Large intestine (tissue), 12 donors: ENCODE results near the gene PCDHGA6. TPM values are rescaled to one million over a fixed set of nuclear protein-coding genes. Genes with fewer than 3 reads are reported as not detected.
"Not testable (repeated sequence)": the region's sequence is repeated elsewhere in the genome, so short reads cannot be mapped to it uniquely, and the experiment has no call there.

Source experiments
- DNase-seq, 2 donors: peaks; one replicate each; pipeline versions ENCODE4 v3.0.0 to v3.0.0-alpha.2; 2013
- H3K27ac ChIP-seq: one replicate; pipeline ENCODE4 v1.5.1; 2013; ENCODE audit warnings: low read length
- H3K27me3 ChIP-seq: 2 replicates; pipeline ENCODE4 v1.6.1; 2013; ENCODE audit warnings: low read length; ENCODE audit not compliant: control insufficient read depth, insufficient read depth
- H3K36me3 ChIP-seq: 2 replicates; pipeline ENCODE4 v1.6.1; 2013; ENCODE audit warnings: low read length; ENCODE audit not compliant: control insufficient read depth, insufficient read depth
- H3K4me1 ChIP-seq: one replicate; pipeline ENCODE4 v1.6.1; 2013; ENCODE audit warnings: low read length; ENCODE audit not compliant: control insufficient read depth, insufficient read depth
- H3K4me3 ChIP-seq: one replicate; pipeline ENCODE4 v1.5.1; 2013; ENCODE audit warnings: low read length
- H3K9me3 ChIP-seq: one replicate; pipeline ENCODE4 v1.6.1; 2013; ENCODE audit warnings: mild to moderate bottlenecking, low read depth, low read length, moderate library complexity; ENCODE audit not compliant: control insufficient read depth
- WGBS: methylation state at CpG from one replicate; pipeline ENCODE4 v1.1.5; 2013; ENCODE audit warnings: low lambda C conversion rate; ENCODE audit not compliant: insufficient coverage; 5-methylcytosine and 5-hydroxymethylcytosine counted together
- long read RNA-seq, 11 donors: transcript quantifications; one replicate each; lab custom pipeline, GENCODE V29; 2026
- polyA plus RNA-seq: library from polyadenylated mRNA; unstranded; fragments of 120-200 nt; gene quantifications from one replicate; pipeline ENCODE4 v1.2.1, GENCODE V29; 2013

PCDHGA6 gene
- polyA plus RNA-seq = 1.9 TPM
- long read RNA-seq, donor 1, full-length matches to known transcripts = 1 of 1 reads
- long read RNA-seq, donor 1, partial matches to known transcripts = 0 of 1 reads
- long read RNA-seq, donor 1, other reads (novel, unspliced or antisense) = 0 of 1 reads
- long read RNA-seq, donor 2, full-length matches to known transcripts = 2 of 2 reads
- long read RNA-seq, donor 2, partial matches to known transcripts = 0 of 2 reads
- long read RNA-seq, donor 2, other reads (novel, unspliced or antisense) = 0 of 2 reads
- long read RNA-seq, donor 3, full-length matches to known transcripts = 1 of 1 reads
- long read RNA-seq, donor 3, partial matches to known transcripts = 0 of 1 reads
- long read RNA-seq, donor 3, other reads (novel, unspliced or antisense) = 0 of 1 reads
- long read RNA-seq, donor 4 = 0 reads
- long read RNA-seq, donor 5, full-length matches to known transcripts = 3 of 3 reads
- long read RNA-seq, donor 5, partial matches to known transcripts = 0 of 3 reads
- long read RNA-seq, donor 5, other reads (novel, unspliced or antisense) = 0 of 3 reads
- long read RNA-seq, donor 6, full-length matches to known transcripts = 2 of 2 reads
- long read RNA-seq, donor 6, partial matches to known transcripts = 0 of 2 reads
- long read RNA-seq, donor 6, other reads (novel, unspliced or antisense) = 0 of 2 reads
- long read RNA-seq, donor 7, full-length matches to known transcripts = 3 of 3 reads
- long read RNA-seq, donor 7, partial matches to known transcripts = 0 of 3 reads
- long read RNA-seq, donor 7, other reads (novel, unspliced or antisense) = 0 of 3 reads
- long read RNA-seq, donor 8, full-length matches to known transcripts = 5 of 5 reads
- long read RNA-seq, donor 8, partial matches to known transcripts = 0 of 5 reads
- long read RNA-seq, donor 8, other reads (novel, unspliced or antisense) = 0 of 5 reads
- long read RNA-seq, donor 9, full-length matches to known transcripts = 2 of 2 reads
- long read RNA-seq, donor 9, partial matches to known transcripts = 0 of 2 reads
- long read RNA-seq, donor 9, other reads (novel, unspliced or antisense) = 0 of 2 reads
- long read RNA-seq, donor 10, full-length matches to known transcripts = 3 of 3 reads
- long read RNA-seq, donor 10, partial matches to known transcripts = 0 of 3 reads
- long read RNA-seq, donor 10, other reads (novel, unspliced or antisense) = 0 of 3 reads
- long read RNA-seq, donor 11 = 0 reads

- Histone ChIP-seq H3K9me3 (peaks cover 34% of the 10 kb centered on the region), H3K4me1 (no peaks in the 10 kb centered on the region), H3K27me3 (peaks cover 45% of the 10 kb centered on the region), H3K36me3 (no peaks in the 10 kb centered on the region), H3K4me3 (peak within 1 kb of the TSS; percentile 13), H3K27ac (no peak within 1 kb of the TSS)
- no CpG with 5 or more reads among the region's 27 CpGs for WGBS
- no peak for DNase-seq
These were observed at the start of gene PCDHGA6 for GRCh38 chr5:141373673-141374317. Gene PCDHGA6 (plus strand): TSS chr5:141373891. CDS start chr5:141374084, 193 bp downstream.

- Histone ChIP-seq H3K27ac (no peak overlapping the region), H3K4me1 (no peaks in the 10 kb centered on the region), H3K4me3 (no peak overlapping the region), H3K36me3 (no peaks in the 10 kb centered on the region), H3K27me3 (peaks cover 10% of the 10 kb centered on the region), H3K9me3 (peaks cover 19% of the 10 kb centered on the region)
- DNase-seq = peak in 1 of 2 donors; percentile 24
- WGBS = 30% methylated on average over 6 of the region's 27 CpGs
These were observed 47.4 kb upstream of the PCDHGA6 start for GRCh38 chr5:141326088-141326854.

- H3K27ac ChIP-seq = no peak overlapping the region
- peaks cover 21% of the 10 kb centered on the region for H3K9me3 ChIP-seq
- no peaks in the 10 kb centered on the region for H3K4me1 ChIP-seq
- no peaks in the 10 kb centered on the region for H3K36me3 ChIP-seq
- DNase-seq = no peak
- H3K4me3 ChIP-seq = no peak overlapping the region
- WGBS = no CpG with 5 or more reads among the region's 8 CpGs
- H3K27me3 ChIP-seq = peaks cover 16% of the 10 kb centered on the region
These were observed 45.5 kb upstream of the PCDHGA6 start for GRCh38 chr5:141328231-141328630.

GRCh38 chr5:141330299-141331080 lies 43.2 kb upstream of the PCDHGA6 start, which contains the start of gene PCDHGA1:
Gene PCDHGA1 (plus strand): TSS chr5:141330514.
- WGBS = 16% methylated on average over 3 of the region's 21 CpGs
- Histone ChIP-seq H3K36me3 (no peaks in the 10 kb centered on the region), H3K4me1 (no peaks in the 10 kb centered on the region), H3K27ac (no peak within 1 kb of the TSS), H3K9me3 (peaks cover 23% of the 10 kb centered on the region), H3K27me3 (peaks cover 23% of the 10 kb centered on the region), H3K4me3 (no peak within 1 kb of the TSS)
- no peak for DNase-seq

- WGBS = no CpG with 5 or more reads among the region's 39 CpGs
- H3K27ac ChIP-seq, DNase-seq, H3K36me3 ChIP-seq, H3K4me3 ChIP-seq, H3K4me1 ChIP-seq: not testable (repeated sequence)
- Histone ChIP-seq H3K27me3 (peaks cover 15% of the 10 kb centered on the region), H3K9me3 (peaks cover 21% of the 10 kb centered on the region)
These were observed 41.1 kb upstream of the PCDHGA6 start for GRCh38 chr5:141332571-141332970.

- H3K4me3 ChIP-seq = peak within 1 kb of the TSS; percentile 10
- no CpG with 5 or more reads among the region's 27 CpGs for WGBS
- DNase-seq = no peak
- peaks cover 20% of the 10 kb centered on the region for H3K9me3 ChIP-seq
- H3K36me3 ChIP-seq = no peaks in the 10 kb centered on the region
- H3K27ac ChIP-seq = no peak within 1 kb of the TSS
- no peaks in the 10 kb centered on the region for H3K4me1 ChIP-seq
- peaks cover 30% of the 10 kb centered on the region for H3K27me3 ChIP-seq
These were observed 35.0 kb upstream of the PCDHGA6 start, which contains the start of gene PCDHGA2 for GRCh38 chr5:141338538-141339306. Gene PCDHGA2 (plus strand): TSS chr5:141338760.

- H3K36me3 ChIP-seq, H3K4me1 ChIP-seq, DNase-seq, H3K27ac ChIP-seq, H3K4me3 ChIP-seq: not testable (repeated sequence)
- Histone ChIP-seq H3K27me3 (peaks cover 34% of the 10 kb centered on the region), H3K9me3 (peaks cover 31% of the 10 kb centered on the region)
- WGBS = no CpG with 5 or more reads among the region's 45 CpGs
These were observed 32.8 kb upstream of the PCDHGA6 start for GRCh38 chr5:141340781-141341354.

GRCh38 chr5:141342773-141343172 lies 30.9 kb upstream of the PCDHGA6 start:
- no peak for DNase-seq
- H3K4me3 ChIP-seq = no peak overlapping the region
- H3K4me1 ChIP-seq = no peaks in the 10 kb centered on the region
- peaks cover 35% of the 10 kb centered on the region for H3K9me3 ChIP-seq
- H3K36me3 ChIP-seq = no peaks in the 10 kb centered on the region
- no CpG with 5 or more reads among the region's 1 CpG for WGBS
- peaks cover 34% of the 10 kb centered on the region for H3K27me3 ChIP-seq
- no peak overlapping the region for H3K27ac ChIP-seq
